ENCODE results near the gene ANKRD35. TPM values are rescaled to one million over a fixed set of nuclear protein-coding genes. Genes with fewer than 3 reads are reported as not detected.

Gene ANKRD35
- total RNA-seq, 1 experiment from 2014 or later: not detected

DNA sequence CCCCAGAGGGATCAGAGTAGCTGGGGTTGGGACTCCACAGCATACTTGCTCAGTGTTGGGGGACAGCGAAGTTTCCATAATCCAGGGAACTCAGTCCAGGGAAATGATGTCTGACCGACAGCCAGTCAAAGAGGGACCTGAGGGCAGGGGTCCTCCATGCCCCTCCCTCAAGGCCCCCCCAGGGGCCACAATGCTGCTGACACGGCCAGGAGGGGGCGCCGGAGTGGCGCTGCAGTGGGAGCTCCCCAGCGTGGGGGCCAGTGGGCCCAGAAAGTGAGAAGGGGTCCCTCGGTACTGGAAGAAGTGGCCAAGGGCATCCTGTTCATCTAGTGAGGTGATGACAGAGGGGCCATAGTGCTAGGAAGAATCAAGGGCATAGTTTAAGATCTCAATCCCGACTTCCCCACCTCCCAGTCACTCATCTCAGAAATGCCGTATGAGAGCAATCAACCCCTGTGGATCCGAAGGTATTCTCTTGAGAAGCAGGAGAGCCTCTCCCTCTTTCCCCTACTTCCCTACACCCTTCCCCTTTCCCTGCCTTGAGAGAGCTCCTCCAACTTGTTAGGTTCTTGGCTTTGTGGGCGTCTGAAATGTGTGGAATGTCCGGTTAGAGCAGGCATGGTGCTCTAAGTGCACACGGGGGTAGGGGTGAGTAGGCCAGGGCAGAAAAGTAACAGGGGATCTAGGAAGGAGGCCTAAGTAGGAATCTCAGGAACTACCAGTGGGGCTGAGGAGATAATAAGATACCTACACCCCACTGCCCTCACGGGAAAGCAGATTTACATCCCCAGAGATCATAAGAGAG is 36.1 kb downstream of the ANKRD35 start:
- TF ChIP-seq, protein P1, sequence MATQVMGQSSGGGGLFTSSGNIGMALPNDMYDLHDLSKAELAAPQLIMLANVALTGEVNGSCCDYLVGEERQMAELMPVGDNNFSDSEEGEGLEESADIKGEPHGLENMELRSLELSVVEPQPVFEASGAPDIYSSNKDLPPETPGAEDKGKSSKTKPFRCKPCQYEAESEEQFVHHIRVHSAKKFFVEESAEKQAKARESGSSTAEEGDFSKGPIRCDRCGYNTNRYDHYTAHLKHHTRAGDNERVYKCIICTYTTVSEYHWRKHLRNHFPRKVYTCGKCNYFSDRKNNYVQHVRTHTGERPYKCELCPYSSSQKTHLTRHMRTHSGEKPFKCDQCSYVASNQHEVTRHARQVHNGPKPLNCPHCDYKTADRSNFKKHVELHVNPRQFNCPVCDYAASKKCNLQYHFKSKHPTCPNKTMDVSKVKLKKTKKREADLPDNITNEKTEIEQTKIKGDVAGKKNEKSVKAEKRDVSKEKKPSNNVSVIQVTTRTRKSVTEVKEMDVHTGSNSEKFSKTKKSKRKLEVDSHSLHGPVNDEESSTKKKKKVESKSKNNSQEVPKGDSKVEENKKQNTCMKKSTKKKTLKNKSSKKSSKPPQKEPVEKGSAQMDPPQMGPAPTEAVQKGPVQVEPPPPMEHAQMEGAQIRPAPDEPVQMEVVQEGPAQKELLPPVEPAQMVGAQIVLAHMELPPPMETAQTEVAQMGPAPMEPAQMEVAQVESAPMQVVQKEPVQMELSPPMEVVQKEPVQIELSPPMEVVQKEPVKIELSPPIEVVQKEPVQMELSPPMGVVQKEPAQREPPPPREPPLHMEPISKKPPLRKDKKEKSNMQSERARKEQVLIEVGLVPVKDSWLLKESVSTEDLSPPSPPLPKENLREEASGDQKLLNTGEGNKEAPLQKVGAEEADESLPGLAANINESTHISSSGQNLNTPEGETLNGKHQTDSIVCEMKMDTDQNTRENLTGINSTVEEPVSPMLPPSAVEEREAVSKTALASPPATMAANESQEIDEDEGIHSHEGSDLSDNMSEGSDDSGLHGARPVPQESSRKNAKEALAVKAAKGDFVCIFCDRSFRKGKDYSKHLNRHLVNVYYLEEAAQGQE (IDR thresholded peaks at IDR 0.05; ENCODE audit: insufficient read depth in 1 of 2, low read depth in 2 of 2, low read length in 1 of 2): no peak
- TF ChIP-seq SIN3A (IDR thresholded peaks at IDR 0.05; ENCODE audit: borderline replicate concordance, insufficient read depth, low read depth, low read length) (no peak), POLR2AphosphoS5 (IDR thresholded peaks at IDR 0.05; ENCODE audit: low read depth, low read length) (no peak), TCF7L2 (IDR thresholded peaks at IDR 0.05; ENCODE audit: low read depth, low read length) (no peak)
- TF ChIP-seq, protein P2, sequence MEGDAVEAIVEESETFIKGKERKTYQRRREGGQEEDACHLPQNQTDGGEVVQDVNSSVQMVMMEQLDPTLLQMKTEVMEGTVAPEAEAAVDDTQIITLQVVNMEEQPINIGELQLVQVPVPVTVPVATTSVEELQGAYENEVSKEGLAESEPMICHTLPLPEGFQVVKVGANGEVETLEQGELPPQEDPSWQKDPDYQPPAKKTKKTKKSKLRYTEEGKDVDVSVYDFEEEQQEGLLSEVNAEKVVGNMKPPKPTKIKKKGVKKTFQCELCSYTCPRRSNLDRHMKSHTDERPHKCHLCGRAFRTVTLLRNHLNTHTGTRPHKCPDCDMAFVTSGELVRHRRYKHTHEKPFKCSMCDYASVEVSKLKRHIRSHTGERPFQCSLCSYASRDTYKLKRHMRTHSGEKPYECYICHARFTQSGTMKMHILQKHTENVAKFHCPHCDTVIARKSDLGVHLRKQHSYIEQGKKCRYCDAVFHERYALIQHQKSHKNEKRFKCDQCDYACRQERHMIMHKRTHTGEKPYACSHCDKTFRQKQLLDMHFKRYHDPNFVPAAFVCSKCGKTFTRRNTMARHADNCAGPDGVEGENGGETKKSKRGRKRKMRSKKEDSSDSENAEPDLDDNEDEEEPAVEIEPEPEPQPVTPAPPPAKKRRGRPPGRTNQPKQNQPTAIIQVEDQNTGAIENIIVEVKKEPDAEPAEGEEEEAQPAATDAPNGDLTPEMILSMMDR (IDR thresholded peaks at IDR 0.05): peak; percentile 82
- H3K36me3 ChIP-seq (ENCODE audit: control insufficient read depth, insufficient read depth, low read length): peaks cover 8% of the 10 kb centered on the region; the same call in 1 of the 2 replicates
- no peak for ATAC-seq
- no TSS peak for BruUV-seq (replicated peaks)
- H3K4me1 ChIP-seq (ENCODE audit: control insufficient read depth, insufficient read depth, low read length): 0 out of 2 replicates have a peak, but pooled peaks cover 4% of the 10 kb centered on the region
- H3K27me3 ChIP-seq (ENCODE audit: control insufficient read depth, insufficient read depth, low read length): no peaks in the 10 kb centered on the region
- DNase-seq (ENCODE audit: low read depth, low spot score): no peak
- no peaks in the 10 kb centered on the region for H3K9me3 ChIP-seq (ENCODE audit: control insufficient read depth, insufficient read depth, low read depth, low read length)
- ChIA-PET POLR2A (no interaction called here), CTCF (interaction anchor here (1.2 to 1.5 kb wide), 2 partner anchors 10 to 42 kb away, joined by 3 to 4 read pairs; partner anchors contain the start of gene PIAS3)
- in situ Hi-C loops (cut with HindIII; ENCODE audit: low pct_unique_long_range_greater_than_20kb, low sequenced_read_pairs) (no loop called here), intact Hi-C loops (cut with micrococcal nuclease; ENCODE audit: unreplicated experiment) (loop anchor here (5.0 to 10.0 kb wide), 2 partner anchors 65 to 163 kb away; partner anchors contain the start of genes ITGA10 and PEX11B)
- no peak overlapping the region for H3K27ac ChIP-seq (ENCODE audit: low read length)
- H3K4me3 ChIP-seq (ENCODE audit: low read depth in 2 of 2, low read length in 2 of 2): no peak overlapping the region

DNA sequence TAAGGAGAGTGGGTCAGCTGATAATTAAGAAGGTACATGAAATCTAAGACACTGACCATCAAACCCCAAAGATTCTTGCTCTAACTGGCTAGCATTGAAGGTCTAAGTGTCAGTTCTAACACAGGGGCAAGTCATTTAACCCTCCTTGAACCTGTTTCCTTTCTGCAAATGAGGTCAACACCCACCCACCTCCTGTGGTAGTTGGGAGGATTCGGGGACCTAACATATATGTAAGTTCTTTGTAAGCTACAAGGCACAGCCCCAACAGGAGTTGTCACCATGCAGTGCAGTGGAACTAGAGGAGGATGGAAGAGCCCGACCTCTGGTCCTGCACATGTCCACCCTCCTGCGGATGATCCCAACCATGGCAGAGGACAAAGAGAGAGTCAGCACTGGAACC is 37.8 kb downstream of the ANKRD35 start:
- no peak overlapping the region for H3K4me3 ChIP-seq (ENCODE audit: low read depth in 2 of 2, low read length in 2 of 2)
- H3K27me3 ChIP-seq (ENCODE audit: control insufficient read depth, insufficient read depth, low read length): no peaks in the 10 kb centered on the region
- ChIA-PET CTCF (interaction anchor here (0.5 to 0.6 kb wide), 2 partner anchors 61 to 335 kb away, joined by 4 to 5 read pairs; no protein-coding TSS in a partner anchor), POLR2A (interaction anchor here (1.1 to 1.2 kb wide), 2 partner anchors 11 to 12 kb away, joined by 3 to 4 read pairs; partner anchors contain the start of gene PIAS3)
- DNase-seq (ENCODE audit: low read depth, low spot score) (no peak), ATAC-seq (no peak)
- H3K4me1 ChIP-seq (ENCODE audit: control insufficient read depth, insufficient read depth, low read length): 0 out of 2 replicates have a peak, but pooled peaks cover 4% of the 10 kb centered on the region
- TF ChIP-seq, protein P1 (IDR thresholded peaks at IDR 0.05; ENCODE audit: insufficient read depth in 1 of 2, low read depth in 2 of 2, low read length in 1 of 2): no peak
- TF ChIP-seq, protein P2 (IDR thresholded peaks at IDR 0.05): no peak
- no peak for TF ChIP-seq SIN3A (IDR thresholded peaks at IDR 0.05; ENCODE audit: borderline replicate concordance, insufficient read depth, low read depth, low read length)
- TF ChIP-seq TCF7L2 (IDR thresholded peaks at IDR 0.05; ENCODE audit: low read depth, low read length): no peak
- TF ChIP-seq POLR2AphosphoS5 (IDR thresholded peaks at IDR 0.05; ENCODE audit: low read depth, low read length): no peak
- no peaks in the 10 kb centered on the region for H3K9me3 ChIP-seq (ENCODE audit: control insufficient read depth, insufficient read depth, low read depth, low read length)
- no peak overlapping the region for H3K27ac ChIP-seq (ENCODE audit: low read length)
- H3K36me3 ChIP-seq (ENCODE audit: control insufficient read depth, insufficient read depth, low read length): peaks cover 4% of the 10 kb centered on the region; the same call in 1 of the 2 replicates
- in situ Hi-C loops (cut with HindIII; ENCODE audit: low pct_unique_long_range_greater_than_20kb, low sequenced_read_pairs): no loop called here
- intact Hi-C loops (cut with micrococcal nuclease; ENCODE audit: unreplicated experiment): loop anchor here (5.0 kb wide), 1 partner anchor 164 kb away; no protein-coding TSS in a partner anchor
- BruUV-seq (replicated peaks): no TSS peak

Data from Panc1 (cell line).